ENCODE results near the gene GGT1.
"Not testable (repeated sequence)": the region's sequence is repeated elsewhere in the genome, so short reads cannot be mapped to it uniquely, and the experiment has no call there.

GGT1 gene

GRCh38 chr22:24644409-24644808, 41.4 kb downstream of the GGT1 start:
- peak in 1 of 2 experiments; percentile 25 for DNase-seq

GRCh38 chr22:24645408-24646399, 42.7 kb downstream of the GGT1 start:
- DNase-seq, result not testable (repeated sequence)

- DNase-seq, result not testable (repeated sequence)
Observed at GRCh38 chr22:24646756-24647155, 43.8 kb downstream of the GGT1 start.

DNA sequence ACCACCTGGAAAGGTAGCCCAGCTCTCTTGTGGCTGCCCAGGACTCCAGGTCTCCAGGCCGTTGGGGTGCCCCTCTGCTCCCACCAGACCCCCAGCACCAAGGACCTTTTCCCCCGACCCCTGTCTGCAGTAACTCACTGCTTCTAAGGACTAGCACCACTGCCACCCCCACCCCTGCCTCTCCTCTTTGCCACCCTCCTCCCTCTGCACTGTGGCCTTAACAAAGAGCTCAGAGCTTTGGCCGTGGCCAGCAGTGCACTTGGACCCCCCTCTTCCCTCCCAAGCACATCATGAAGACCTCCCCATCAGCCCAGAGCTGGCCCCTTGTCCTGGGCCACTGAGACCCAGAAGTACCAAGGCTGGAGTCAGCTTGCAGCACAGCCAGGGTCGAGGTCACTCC, 46.4 kb downstream of the GGT1 start:
- not testable (repeated sequence) for DNase-seq

- not testable (repeated sequence) for DNase-seq
Observed at GRCh38 chr22:24650884-24651283, 47.9 kb downstream of the GGT1 start.

DNA sequence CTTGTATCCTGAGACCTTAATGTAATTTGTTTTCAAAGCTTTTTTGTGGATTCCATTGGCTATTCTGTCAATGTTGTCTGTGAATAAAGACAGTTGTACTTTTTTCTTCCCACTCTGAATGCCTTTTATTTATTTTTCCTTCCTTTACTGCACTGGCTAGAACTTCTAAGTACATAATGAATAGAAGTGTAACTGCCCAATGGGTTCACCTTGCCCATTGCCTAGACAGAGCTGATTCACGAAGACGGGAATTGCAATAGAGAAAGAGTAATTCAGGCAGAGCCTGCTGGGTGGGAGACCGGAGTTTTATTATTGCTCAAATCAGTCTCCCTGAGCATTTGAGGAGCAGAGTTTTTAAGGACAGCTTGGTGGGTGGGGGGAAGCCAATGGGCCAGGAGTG, 62.4 kb downstream of the GGT1 start:
- not testable (repeated sequence) for DNase-seq

GRCh38 chr22:24667904-24668303, 64.9 kb downstream of the GGT1 start:
- DNase-seq, result not testable (repeated sequence)

DNA sequence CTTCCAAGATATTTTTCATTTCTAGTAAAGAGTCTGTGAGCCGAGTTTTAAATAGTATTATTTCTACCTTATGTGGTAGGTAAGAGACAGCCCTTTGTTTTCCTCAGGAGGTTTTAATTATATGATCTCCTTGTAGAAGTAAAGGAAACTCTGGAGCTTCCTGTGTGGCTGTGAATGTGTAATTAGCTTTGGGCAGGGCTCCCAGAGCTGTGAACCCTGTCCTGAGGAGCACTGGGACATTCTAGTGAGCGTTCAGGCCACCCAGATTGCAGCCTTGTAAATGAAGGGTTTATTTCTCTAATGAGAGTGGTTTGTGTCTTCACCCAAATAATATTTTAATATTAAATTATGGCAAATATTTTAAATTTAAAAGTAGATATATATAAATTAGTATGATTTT, 69.5 kb downstream of the GGT1 start:
- DNase-seq, result not testable (repeated sequence)
